GM21360 (cell line): ENCODE data around the gene CTAG1B.
"Not testable (repeated sequence)": the region's sequence is repeated elsewhere in the genome, so short reads cannot be mapped to it uniquely, and the experiment has no call there.

Source experiments
- ATAC-seq: cut with Tn5 transposase; IDR thresholded peaks from one replicate; pipeline ENCODE4 v1.9.1; 2021; ENCODE audit warnings: mild to moderate bottlenecking, moderate library complexity; ENCODE audit not compliant: unreplicated experiment

CTAG1B gene

DNA sequence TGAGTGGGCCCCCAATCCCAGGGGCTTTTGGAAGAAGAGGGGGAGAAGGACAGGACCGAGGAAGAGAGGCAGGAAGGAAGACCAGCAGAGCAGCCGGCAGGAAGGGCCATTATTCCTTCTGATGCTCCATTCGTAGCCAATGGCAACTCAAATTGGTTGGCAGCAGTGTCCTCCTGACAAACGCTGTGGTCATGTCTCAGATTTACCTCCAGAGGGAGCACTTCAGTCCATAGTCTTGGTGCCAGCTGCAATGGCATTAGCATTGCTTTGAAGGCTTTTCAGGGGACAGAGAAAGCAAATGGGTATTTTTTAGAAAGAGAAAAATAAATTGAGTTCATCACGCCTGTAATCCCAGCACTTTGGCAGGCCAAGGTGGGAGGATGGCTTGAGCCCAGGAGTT is 9.9 kb upstream of the CTAG1B start:
- ATAC-seq = not testable (repeated sequence)

DNA sequence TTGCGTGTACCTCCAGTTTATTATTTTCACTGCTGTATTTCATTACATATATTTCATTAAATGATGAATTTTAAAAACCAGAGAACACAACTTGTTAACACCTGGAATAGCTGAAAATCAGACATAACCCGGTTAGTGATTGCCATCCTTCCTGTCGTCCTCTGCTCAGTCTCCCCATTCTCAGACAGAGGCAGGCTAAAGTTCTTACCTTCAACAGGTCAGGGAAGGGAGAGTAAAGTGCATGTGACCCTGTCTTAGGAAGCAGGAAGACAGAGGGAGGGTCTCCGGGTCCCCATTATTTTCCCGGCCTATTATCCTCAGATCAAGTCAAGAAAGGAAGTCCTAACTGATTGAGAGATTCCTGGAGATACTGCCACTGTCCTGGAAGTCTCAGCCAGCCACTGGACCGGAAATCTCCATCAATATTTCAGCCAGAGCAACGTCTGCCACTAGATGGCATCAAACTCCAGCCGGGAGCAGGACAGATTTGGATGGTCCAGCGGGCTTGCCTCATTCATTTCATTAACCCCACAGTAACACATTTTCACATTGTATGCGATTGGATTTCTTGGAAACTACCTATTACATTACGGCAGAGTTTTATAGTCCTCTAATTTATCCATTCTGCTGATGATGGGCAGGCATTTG is 1.8 kb upstream of the CTAG1B start:
- not testable (repeated sequence) for ATAC-seq

DNA sequence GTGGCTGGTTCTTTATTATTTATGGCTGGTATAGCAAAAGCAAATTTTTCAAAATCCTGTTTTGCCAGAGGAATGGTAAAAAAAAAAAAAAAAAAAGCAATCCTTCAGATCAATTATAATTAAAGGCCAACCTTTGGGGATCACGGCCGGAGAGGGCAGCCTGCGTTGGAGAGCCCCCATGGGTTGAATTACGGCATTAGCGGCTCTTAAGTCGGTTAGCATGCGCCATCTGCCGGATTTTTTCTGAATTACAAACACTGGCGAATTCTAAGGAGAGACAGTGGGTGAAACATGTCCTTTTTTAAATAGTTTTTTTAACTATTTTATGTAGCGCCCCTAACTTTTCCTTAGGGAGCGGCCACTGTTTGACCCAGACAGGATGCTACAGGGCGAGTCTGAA is 5.5 kb downstream of the CTAG1B start:
- not testable (repeated sequence) for ATAC-seq

DNA sequence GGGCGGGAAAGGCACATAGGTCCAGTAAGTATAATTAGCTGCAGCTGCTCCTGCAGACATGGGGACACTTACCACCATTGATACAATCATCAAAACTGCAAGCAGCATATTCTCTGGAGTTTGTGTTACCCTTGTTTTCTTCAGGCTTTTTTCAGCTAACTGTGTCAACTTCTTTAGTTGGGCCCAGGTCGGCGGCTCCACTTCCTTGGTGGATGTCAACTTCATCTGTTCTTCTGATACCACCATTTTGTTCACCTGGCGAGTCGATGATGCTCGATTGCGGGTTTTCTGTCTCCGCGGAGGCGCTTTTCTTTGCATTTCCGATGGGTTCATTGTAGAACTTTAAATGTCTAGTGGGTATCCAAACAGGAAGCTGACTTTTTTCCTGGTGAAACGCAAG is 7.9 kb downstream of the CTAG1B start:
- not testable (repeated sequence) for ATAC-seq

DNA sequence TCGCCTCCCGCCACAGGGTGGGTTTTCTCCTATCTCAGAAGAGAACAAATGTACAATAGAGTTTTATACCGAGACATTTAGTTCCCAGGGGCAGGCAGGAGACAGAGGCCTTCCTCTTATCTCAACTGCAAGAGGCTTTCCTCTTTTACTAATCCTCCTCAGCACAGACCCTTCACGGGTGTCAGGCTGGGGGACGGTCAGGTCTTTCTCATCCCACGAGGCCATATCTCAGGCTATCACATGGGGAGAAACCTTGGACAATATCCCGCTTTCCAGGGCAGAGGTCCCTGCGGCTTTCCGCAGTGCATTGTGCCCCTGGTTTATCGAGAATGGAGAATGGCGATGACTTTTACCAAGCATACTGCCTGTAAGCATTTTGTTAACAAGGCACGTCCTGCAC is 10.3 kb downstream of the CTAG1B start:
- ATAC-seq = not testable (repeated sequence)

DNA sequence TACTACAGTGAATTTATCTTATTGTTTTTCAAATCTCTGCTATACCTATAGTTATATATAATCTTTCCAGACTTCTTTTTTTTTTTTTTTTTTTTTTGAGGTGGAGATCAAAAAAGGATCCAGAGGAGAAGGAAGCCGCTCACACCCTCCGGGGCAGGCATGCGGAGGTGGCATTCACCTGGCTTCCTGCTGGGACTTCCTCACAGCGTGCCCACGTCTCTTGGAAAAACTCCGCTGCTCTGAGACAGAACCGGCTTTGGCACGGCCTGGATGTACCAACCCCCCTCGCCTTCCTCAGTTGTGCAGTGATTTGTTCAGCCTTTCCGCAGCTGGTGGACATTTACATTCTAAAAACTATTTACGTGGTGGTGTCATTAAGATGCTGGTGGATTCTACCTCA is 11.1 kb downstream of the CTAG1B start:
- ATAC-seq = not testable (repeated sequence)

DNA sequence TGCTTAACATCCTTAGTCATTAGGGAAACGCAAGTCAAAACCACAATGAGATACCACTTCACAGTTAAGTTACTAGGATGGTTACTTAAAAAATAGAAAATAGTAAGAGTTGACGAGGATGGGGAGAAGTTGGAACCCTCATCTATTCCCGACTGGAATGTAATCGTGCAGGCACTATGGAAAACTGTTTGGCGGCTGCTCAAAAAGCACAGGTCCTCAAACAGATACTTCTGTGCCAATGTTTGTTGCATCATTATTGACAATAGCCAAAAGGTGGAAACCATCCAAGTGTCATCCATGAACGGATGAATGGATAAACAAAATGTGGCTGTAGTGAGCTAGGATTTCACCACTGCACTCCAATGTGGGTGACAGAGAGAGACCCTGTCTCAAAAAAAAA is 11.7 kb downstream of the CTAG1B start:
- no peak for ATAC-seq

DNA sequence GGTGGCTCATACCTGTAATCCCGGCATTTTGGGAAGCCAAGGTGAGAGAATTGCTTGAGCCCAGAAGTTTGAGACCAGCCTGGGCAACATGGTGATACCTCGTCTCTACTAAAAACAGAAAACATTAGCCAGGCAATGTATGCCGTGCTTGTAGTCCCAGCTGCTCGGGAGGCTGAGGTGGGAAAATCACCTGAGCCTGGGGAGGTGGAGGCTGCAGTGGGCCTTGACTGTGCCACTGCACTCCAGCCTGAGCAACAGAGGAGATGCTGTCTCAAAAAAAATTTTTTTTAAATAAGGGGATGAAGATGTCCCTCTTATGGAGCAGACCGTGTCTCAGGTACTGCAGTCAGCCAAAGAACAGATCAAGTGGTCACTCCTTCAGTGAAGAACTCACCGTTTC is 13.5 kb downstream of the CTAG1B start:
- ATAC-seq = no peak

DNA sequence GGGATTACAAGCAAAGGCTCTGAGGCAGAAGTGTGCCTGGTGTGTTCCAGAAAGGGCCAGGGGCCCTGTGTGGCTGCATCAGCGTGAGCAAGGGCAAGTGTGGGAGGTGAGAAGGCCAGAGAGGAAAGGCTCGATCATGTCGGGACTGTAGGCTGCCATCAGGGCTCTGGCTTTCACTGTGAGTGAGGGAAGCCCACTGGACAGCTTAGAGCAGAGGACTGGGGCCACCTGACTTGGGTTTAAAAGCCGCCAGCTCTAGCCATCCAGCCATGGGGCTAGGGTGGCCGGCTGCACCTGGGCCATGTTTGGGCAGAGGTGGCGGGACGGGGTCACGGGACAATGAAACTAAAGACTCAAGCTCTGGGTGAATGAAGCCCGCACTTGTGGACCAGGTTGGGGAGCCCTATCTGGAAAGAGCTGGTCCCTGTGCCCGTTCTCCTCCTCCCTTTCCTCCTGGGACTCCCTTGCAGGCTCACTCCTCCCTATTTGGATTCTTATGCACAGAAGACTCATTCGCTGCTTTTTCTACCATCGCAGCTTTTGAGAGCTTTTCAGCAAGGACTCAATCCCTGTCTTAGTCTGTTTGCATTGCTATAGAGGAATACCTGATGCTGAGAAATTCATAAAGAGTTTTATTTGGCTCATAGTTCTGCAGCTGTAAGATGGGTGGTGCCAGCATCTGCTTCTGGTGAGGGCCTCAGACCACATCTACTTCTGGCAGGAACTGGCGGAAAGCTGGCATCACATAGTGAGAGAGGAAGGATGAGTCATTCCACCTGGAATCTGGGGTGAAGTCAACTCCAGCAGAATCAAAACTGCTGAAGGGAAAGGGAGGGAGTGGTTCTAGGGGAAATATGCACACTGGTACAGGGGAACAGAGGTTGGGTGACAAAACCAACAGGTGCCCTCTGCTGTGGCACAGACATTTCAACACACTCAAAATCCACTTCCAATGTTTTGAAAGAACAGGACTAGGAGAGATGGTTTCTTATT is 15.3 kb downstream of the CTAG1B start:
- ATAC-seq = no peak

DNA sequence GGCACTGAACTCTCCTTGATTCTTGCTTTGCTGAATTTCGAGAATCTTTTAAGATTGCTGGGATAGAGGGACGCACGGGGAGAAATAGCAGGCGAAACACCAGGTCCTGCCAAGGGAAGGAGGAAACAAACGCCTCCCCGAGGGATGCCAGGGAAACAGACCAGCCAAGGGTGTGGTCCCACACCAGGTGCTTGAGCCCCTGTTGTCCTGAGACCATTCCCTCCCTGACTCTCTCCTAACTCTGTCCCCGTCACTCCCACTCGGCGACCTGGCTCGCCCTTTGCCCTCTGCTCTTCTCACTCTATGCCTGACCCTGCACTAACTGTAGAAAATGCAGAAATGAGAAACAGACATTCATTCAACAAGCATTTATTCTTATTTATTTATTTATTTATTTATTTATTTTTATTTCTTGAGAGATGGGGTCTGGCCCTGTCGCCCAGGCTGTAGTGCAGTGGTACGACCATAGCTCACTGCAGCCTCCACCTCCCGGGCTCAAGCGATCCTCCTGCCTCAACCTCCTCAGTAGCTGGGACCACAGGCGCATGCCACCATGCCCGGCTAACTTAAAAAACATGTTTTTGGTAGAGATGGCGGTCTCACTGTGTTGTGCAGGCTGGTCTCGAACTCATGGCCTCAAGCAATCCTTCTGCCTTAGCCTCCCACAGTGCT is 16.2 kb downstream of the CTAG1B start:
- ATAC-seq = no peak

DNA sequence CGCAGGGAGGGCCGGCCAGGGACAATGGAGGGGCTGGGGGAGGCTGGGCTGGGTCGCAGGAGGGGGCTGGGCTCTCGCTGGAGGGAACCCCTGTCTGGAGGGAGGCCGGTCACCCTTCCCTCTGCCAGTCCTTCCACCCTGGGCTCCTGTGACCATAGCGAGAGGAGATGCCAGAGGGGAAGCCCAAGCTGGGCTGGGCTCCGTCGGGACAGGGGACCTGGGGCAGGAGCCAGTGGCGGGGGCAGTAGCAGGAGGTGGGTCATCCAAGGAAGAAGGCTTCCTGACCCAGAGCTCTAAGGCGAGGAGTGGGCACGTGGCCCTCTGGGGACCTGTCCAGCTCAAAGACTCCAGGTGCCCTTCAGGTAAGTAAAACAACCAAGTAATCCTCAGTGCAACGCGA is 16.9 kb downstream of the CTAG1B start:
- ATAC-seq = no peak

DNA sequence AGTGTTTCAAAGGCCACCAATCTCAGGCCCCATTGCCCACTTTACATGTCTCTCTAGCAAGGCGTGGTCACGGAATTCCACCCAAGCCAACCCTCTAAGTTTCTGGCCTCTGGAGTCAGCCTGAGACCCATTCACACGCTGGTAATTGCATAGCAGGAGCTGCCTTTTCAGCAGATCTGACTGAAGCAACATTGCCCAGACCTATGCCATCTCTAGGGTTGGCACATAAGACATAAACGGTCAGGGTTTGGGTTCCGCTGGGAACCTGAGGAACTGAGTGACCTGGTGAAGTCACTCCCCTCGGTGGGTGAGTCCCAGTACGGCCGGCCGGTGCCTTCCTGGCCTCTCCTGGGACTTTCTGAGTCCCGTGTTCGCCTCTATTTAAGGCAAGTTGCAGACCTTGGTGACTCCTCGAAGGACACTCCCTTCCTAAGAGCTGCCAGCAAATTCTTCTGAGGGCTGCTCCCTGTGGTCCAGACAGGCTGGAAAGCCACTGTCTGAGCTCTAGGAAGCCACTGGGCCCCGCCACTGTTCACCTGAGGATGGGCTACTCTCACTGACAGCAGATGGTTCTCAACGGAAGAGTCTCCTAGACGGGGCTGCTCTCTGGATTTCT is 18.2 kb downstream of the CTAG1B start:
- no peak for ATAC-seq

DNA sequence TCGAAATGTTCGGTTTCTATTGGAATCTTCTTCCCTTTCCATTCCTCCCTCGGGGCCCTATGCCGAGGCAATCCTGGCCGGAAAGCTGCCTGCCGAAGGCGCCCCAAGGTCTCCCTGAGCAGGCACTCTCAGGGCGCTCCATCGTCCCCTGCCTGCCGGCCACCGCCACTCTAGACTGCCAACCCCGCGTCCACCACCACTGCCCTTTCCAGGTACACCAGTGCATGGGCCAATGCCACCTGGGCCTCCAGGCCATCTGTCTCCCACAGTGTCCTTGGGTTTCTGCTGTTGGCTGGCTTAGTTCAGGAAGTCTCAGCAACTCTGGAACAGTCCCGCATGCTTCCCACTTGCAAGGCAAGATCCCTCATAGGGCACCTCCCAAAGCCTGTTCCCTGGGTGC is 19.6 kb downstream of the CTAG1B start:
- no peak for ATAC-seq

DNA sequence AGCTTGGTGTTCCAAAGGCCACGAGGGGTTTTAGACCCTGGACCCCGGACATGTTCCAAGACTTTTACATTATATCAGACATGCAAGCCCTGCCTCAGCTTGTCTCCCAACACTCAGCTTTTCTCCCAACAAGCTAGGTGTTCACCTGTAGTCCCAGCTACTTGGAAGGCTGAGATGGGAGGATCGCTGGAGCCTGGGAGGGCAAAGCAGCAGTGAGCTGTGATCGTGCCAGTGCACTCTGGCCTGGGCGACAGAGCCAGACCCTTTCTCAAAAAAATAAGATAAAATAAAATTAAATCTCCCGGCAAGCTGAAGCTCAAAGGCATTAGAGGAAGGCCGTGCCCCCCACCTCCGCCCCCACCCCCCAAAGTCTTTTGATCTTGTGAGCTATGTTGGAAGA is 20.4 kb downstream of the CTAG1B start:
- no peak for ATAC-seq

DNA sequence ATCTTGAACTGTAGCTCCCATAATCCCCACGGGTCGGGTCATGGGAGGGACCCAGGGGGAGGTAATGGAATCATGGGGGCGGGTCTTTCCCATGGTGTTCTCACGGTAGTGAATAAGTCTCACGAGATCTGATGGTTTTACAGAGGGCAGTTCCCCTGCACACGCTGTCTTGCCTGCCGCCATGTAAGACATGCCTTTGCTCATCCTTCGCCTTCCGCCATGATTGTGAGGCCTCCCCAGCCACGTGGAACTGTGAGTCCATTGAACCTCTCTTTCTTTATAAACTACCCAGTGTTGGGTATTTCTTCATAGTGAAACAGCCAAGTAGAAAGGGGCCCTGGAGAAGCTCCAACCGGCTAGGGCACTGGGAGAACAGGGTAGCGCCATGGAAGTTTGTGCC is 21.9 kb downstream of the CTAG1B start:
- ATAC-seq = no peak

DNA sequence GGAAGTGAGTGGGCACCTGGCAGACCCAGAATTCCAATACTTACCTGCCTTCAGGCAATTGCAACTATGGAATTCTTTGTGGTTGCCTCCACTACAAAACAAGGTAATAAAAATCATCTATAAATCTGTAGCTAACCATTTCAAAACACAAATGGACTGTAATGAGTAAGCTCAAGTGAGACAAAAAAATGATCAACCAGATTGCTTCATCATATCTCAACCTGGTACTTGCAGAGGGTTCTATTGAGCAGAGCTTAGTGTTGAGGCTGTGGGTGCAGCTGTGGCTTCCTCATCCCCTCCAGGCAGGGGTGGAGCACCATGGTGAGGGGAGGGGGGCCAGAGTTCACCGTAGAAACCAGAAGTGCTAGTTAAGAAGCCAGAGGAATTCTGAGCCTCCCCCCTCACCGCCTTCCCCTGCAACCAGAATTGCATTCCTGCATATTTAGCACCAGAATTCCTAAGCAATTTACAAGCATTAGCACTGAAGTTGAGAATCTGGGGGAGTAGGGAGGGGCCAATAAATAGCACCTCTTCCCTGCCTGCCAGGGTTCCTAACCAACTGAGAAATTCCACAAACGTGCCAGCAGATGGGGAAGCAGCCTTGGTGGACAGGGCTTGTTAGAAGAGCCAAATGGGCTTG is 22.7 kb downstream of the CTAG1B start:
- ATAC-seq = no peak

DNA sequence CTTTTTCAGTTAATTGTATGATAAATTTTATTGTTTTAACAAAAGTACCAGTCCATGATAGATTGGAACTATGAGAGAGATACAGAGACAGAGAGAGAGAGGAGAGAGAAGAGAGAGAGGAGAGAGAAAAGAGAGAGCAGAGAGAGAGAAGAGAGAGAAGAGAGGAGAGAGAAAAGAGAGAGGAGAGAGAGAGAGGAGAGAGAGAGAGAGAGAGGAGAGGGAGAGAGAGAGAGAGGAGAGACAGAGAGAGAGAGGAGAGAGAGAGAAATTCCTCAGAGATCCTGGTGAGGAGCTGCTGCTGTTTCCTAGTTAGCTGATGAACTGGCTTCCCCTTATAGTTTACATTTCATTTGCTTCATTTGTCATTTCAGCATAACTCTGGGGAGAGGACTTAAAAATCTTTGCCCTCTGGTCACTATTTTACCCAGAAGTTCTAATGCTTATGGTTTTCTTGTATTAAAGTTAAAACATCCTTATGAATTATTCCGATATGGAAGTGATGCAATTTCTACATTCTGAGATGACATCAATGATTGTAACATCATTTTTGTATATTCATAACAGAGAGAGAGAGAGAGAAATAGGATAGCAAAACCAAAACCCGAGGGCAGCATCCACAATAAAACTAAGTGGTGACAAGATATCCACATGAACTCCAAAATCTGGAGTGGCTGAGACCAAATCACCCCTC is 23.4 kb downstream of the CTAG1B start:
- no peak for ATAC-seq

DNA sequence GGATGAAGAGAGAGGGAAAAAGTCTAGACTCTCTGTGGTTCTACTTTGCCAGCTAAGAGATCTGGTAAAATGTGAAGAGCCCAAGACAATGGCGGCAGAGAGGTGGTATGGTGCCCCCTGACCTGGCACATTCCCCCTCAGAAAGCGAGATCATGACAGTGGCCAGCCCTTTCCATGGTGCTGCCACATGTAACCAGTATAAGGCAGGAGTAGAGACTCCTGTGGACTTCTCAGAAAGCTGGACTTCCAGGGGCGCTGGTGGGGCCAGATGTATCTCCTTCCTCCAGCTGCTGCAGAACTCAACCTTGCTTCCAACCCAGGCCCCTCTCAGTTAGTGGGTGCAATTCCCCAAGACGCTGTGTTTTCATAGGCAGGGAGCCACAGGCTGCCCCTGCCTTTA is 24.6 kb downstream of the CTAG1B start:
- no peak for ATAC-seq

DNA sequence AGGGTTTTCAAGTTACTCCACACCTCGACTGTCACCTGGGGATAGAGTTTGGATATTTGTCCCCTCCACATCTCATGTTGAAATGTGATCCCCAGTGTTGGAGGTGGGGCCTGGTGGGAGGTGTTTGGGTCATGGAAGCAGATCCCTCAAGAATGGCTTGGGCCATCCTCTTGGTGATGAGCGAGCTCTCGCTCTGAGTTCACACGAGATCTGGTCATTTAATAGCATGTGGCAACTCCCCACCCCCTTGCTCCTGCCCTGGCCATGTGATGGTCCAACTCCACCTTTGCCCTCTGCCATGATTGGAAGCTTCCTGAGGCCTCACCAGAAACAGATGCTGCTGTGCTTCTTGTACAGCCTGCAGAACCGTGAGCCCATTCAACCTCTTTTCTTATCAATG is 25.9 kb downstream of the CTAG1B start:
- no peak for ATAC-seq

DNA sequence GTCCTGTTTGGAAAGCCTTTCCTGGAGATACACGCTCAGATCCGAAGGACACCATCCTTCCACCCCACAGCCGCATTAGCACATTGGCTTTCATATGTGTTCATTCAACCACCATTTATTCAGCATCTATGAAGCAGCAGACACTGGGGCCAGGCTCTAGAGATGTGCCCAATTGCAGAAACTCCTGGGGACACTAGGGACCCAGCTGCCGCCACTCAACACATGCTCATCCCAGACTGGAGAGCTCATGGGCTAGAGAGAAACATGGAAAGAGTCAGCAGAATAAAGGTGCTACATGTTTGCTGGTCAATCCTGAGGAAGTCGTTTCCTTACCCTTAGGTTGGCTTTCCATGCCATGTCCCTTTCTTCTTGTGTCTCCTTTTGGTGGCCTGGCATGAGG is 26.6 kb downstream of the CTAG1B start:
- ATAC-seq = no peak
